ENCODE data around the gene COL23A1. TPM values are rescaled to one million over a fixed set of nuclear protein-coding genes. Genes with fewer than 3 reads are reported as not detected.

The COL23A1 gene
- total and polyA plus RNA-seq, 2 of the 13 experiments (the other 11 are each of a cell fraction or from before 2014, with no cell fraction given), result not detected

DNA sequence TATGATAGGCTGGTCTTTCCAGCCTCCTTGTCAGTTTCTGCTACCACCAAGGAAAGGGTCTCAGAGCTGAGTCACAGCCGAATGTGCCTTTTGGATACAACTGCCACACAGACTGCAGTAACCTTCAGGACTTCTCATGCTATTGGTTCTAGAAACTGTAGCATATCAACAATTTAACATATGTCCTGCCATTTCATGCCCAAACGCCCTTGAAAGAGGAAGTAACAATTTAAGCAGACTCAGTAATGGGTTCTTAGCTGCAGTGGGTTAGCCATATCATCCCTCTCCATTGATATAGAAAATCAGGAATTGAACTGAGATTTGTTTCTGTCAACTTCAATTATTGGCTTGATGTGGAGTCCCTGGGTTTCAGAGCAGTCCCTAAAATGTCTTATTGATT is 40.8 kb upstream of the COL23A1 start (continued):
- TF ChIP-seq, protein P1, sequence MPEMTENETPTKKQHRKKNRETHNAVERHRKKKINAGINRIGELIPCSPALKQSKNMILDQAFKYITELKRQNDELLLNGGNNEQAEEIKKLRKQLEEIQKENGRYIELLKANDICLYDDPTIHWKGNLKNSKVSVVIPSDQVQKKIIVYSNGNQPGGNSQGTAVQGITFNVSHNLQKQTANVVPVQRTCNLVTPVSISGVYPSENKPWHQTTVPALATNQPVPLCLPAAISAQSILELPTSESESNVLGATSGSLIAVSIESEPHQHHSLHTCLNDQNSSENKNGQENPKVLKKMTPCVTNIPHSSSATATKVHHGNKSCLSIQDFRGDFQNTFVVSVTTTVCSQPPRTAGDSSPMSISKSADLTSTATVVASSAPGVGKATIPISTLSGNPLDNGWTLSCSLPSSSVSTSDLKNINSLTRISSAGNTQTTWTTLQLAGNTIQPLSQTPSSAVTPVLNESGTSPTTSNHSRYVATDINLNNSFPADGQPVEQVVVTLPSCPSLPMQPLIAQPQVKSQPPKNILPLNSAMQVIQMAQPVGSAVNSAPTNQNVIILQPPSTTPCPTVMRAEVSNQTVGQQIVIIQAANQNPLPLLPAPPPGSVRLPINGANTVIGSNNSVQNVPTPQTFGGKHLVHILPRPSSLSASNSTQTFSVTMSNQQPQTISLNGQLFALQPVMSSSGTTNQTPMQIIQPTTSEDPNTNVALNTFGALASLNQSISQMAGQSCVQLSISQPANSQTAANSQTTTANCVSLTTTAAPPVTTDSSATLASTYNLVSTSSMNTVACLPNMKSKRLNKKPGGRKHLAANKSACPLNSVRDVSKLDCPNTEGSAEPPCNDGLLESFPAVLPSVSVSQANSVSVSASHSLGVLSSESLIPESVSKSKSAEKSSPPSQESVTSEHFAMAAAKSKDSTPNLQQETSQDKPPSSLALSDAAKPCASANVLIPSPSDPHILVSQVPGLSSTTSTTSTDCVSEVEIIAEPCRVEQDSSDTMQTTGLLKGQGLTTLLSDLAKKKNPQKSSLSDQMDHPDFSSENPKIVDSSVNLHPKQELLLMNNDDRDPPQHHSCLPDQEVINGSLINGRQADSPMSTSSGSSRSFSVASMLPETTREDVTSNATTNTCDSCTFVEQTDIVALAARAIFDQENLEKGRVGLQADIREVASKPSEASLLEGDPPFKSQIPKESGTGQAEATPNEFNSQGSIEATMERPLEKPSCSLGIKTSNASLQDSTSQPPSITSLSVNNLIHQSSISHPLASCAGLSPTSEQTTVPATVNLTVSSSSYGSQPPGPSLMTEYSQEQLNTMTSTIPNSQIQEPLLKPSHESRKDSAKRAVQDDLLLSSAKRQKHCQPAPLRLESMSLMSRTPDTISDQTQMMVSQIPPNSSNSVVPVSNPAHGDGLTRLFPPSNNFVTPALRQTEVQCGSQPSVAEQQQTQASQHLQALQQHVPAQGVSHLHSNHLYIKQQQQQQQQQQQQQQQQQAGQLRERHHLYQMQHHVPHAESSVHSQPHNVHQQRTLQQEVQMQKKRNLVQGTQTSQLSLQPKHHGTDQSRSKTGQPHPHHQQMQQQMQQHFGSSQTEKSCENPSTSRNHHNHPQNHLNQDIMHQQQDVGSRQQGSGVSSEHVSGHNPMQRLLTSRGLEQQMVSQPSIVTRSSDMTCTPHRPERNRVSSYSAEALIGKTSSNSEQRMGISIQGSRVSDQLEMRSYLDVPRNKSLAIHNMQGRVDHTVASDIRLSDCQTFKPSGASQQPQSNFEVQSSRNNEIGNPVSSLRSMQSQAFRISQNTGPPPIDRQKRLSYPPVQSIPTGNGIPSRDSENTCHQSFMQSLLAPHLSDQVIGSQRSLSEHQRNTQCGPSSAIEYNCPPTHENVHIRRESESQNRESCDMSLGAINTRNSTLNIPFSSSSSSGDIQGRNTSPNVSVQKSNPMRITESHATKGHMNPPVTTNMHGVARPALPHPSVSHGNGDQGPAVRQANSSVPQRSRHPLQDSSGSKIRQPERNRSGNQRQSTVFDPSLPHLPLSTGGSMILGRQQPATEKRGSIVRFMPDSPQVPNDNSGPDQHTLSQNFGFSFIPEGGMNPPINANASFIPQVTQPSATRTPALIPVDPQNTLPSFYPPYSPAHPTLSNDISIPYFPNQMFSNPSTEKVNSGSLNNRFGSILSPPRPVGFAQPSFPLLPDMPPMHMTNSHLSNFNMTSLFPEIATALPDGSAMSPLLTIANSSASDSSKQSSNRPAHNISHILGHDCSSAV (CRISPR knock-in tag; IDR thresholded peaks at IDR 0.05; ENCODE audit: borderline replicate concordance), result no peak
- TF ChIP-seq ZNF709 (CRISPR knock-in tag; IDR thresholded peaks at IDR 0.05), result no peak
- TF ChIP-seq ZNF652 (CRISPR knock-in tag; IDR thresholded peaks at IDR 0.05; ENCODE audit: borderline replicate concordance, low read depth), result no peak
- TF ChIP-seq PRPF4 (IDR thresholded peaks at IDR 0.05; ENCODE audit: low read depth, low read length, poor library complexity, severe bottlenecking), result no peak
- no peak for TF ChIP-seq REL (CRISPR knock-in tag; conservative IDR thresholded peaks at IDR 0.05)
- no peak for TF ChIP-seq SRSF1 (optimal IDR thresholded peaks at IDR 0.05; ENCODE audit: low read depth, low read length)
- TF ChIP-seq PHF20 (CRISPR knock-in tag; IDR thresholded peaks at IDR 0.05), result no peak
- TF ChIP-seq, protein P2, sequence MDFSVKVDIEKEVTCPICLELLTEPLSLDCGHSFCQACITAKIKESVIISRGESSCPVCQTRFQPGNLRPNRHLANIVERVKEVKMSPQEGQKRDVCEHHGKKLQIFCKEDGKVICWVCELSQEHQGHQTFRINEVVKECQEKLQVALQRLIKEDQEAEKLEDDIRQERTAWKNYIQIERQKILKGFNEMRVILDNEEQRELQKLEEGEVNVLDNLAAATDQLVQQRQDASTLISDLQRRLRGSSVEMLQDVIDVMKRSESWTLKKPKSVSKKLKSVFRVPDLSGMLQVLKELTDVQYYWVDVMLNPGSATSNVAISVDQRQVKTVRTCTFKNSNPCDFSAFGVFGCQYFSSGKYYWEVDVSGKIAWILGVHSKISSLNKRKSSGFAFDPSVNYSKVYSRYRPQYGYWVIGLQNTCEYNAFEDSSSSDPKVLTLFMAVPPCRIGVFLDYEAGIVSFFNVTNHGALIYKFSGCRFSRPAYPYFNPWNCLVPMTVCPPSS (IDR thresholded peaks at IDR 0.05), result no peak
- TF ChIP-seq, protein P3, sequence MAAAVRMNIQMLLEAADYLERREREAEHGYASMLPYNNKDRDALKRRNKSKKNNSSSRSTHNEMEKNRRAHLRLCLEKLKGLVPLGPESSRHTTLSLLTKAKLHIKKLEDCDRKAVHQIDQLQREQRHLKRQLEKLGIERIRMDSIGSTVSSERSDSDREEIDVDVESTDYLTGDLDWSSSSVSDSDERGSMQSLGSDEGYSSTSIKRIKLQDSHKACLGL (CRISPR knock-in tag; IDR thresholded peaks at IDR 0.05), result no peak
- TF ChIP-seq ZNF263 (CRISPR knock-in tag; IDR thresholded peaks at IDR 0.05), result no peak
- TF ChIP-seq ZNF30 (CRISPR knock-in tag; IDR thresholded peaks at IDR 0.05), result no peak
- TF ChIP-seq, protein P4, sequence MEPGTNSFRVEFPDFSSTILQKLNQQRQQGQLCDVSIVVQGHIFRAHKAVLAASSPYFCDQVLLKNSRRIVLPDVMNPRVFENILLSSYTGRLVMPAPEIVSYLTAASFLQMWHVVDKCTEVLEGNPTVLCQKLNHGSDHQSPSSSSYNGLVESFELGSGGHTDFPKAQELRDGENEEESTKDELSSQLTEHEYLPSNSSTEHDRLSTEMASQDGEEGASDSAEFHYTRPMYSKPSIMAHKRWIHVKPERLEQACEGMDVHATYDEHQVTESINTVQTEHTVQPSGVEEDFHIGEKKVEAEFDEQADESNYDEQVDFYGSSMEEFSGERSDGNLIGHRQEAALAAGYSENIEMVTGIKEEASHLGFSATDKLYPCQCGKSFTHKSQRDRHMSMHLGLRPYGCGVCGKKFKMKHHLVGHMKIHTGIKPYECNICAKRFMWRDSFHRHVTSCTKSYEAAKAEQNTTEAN (CRISPR knock-in tag; conservative IDR thresholded peaks at IDR 0.05), result no peak
- TF ChIP-seq FIP1L1 (IDR thresholded peaks at IDR 0.05; ENCODE audit: borderline replicate concordance, insufficient read depth, low read depth, low read length), result no peak
- no peak for TF ChIP-seq ZNF33A (CRISPR knock-in tag; IDR thresholded peaks at IDR 0.05; ENCODE audit: borderline replicate concordance)
- TF ChIP-seq ZNF552 (CRISPR knock-in tag; IDR thresholded peaks at IDR 0.05; ENCODE audit: borderline replicate concordance), result no peak
- TF ChIP-seq ZNF878 (CRISPR knock-in tag; IDR thresholded peaks at IDR 0.05), result 0 out of 2 replicates have a peak, but pooled peaks have one; percentile 17
- TF ChIP-seq ZNF781 (CRISPR knock-in tag; IDR thresholded peaks at IDR 0.05; ENCODE audit: borderline replicate concordance, not compliant biosample characterization), result no peak
